GM19395 (cell line): ENCODE measurements around the gene C3orf49.

Experiments
- ATAC-seq: cut with Tn5 transposase; IDR thresholded peaks from one replicate; pipeline ENCODE4 v1.9.1; 2021; ENCODE audit warnings: mild to moderate bottlenecking, moderate library complexity; ENCODE audit not compliant: unreplicated experiment

The C3orf49 gene

GRCh38 chr3:63819151-63819398, at the start of gene C3orf49:
Gene C3orf49, plus strand, starts transcription at chr3:63819299. Its CDS starts 173 bp downstream, at chr3:63819472.
- no peak for ATAC-seq

GRCh38 chr3:63774781-63775180, 44.3 kb upstream of the C3orf49 start:
- no peak for ATAC-seq

GRCh38 chr3:63779227-63779626, 39.9 kb upstream of the C3orf49 start:
- ATAC-seq: no peak

- ATAC-seq: no peak
These were observed 27.1 kb upstream of the C3orf49 start for GRCh38 chr3:63791974-63792373.

- ATAC-seq: no peak
These were observed 23.7 kb upstream of the C3orf49 start for GRCh38 chr3:63795438-63795837.

- ATAC-seq: no peak
These were observed 20.6 kb upstream of the C3orf49 start for GRCh38 chr3:63798544-63798943.

- no peak for ATAC-seq
These were observed 20.1 kb upstream of the C3orf49 start for GRCh38 chr3:63798949-63799348.

- no peak for ATAC-seq
These were observed 19.0 kb upstream of the C3orf49 start for GRCh38 chr3:63800097-63800496.

- ATAC-seq: no peak
These were observed 15.2 kb upstream of the C3orf49 start for GRCh38 chr3:63803911-63804310.

- ATAC-seq: no peak
These were observed 11.0 kb upstream of the C3orf49 start for GRCh38 chr3:63807961-63808565.

- ATAC-seq: no peak
These were observed 10.5 kb upstream of the C3orf49 start for GRCh38 chr3:63808633-63809032.

- ATAC-seq: no peak
These were observed 9.5 kb upstream of the C3orf49 start for GRCh38 chr3:63809607-63810006.

- ATAC-seq: no peak
These were observed 4.9 kb upstream of the C3orf49 start for GRCh38 chr3:63814237-63814636.

- ATAC-seq: no peak
These were observed 1.9 kb upstream of the C3orf49 start for GRCh38 chr3:63817225-63817624.

- ATAC-seq: peak; percentile 89
These were observed 583 bp upstream of the C3orf49 start for GRCh38 chr3:63818282-63819150.

- ATAC-seq: no peak
These were observed 5.2 kb downstream of the C3orf49 start for GRCh38 chr3:63824309-63824708.

GRCh38 chr3:63830526-63830925, 11.4 kb downstream of the C3orf49 start:
- ATAC-seq: no peak

GRCh38 chr3:63832395-63832794, 13.3 kb downstream of the C3orf49 start:
- ATAC-seq: no peak

- ATAC-seq: no peak
These were observed 22.6 kb downstream of the C3orf49 start for GRCh38 chr3:63841704-63842103.

- no peak for ATAC-seq
These were observed 23.0 kb downstream of the C3orf49 start for GRCh38 chr3:63842127-63842526.

GRCh38 chr3:63845215-63845614, 26.1 kb downstream of the C3orf49 start:
- no peak for ATAC-seq

GRCh38 chr3:63847718-63848450, 28.8 kb downstream of the C3orf49 start:
- ATAC-seq: no peak
